Fibroblast of peridontal ligament (primary cell): ENCODE data around the gene GPR42.

ENCODE experiments used
- DNase-seq: peaks from one replicate; pipeline ENCODE4 v3.0.0-alpha.2; 2010; ENCODE audit errors: extremely low read depth

Gene GPR42

GRCh38 chr19:35370722-35371121 is at the start of gene GPR42:
Gene GPR42 (plus strand): TSS chr19:35371068. CDS start chr19:35371360, 292 bp downstream.
- DNase-seq: no peak

GRCh38 chr19:35321291-35321690 is 49.6 kb upstream of the GPR42 start:
- no peak for DNase-seq

- no peak for DNase-seq
These were observed 48.9 kb upstream of the GPR42 start for GRCh38 chr19:35322014-35322413.

- DNase-seq: no peak
These were observed 43.2 kb upstream of the GPR42 start for GRCh38 chr19:35327642-35328041.

GRCh38 chr19:35328851-35329285 is 42.0 kb upstream of the GPR42 start, which contains the start of gene CD22:
Gene CD22 (plus strand): TSS chr19:35329187. CDS start chr19:35332041, 2,854 bp downstream.
- no peak for DNase-seq

- no peak for DNase-seq
These were observed 41.5 kb upstream of the GPR42 start for GRCh38 chr19:35329323-35329722.

GRCh38 chr19:35330475-35330874 is 40.4 kb upstream of the GPR42 start:
- no peak for DNase-seq

- DNase-seq: no peak
These were observed 39.2 kb upstream of the GPR42 start for GRCh38 chr19:35331551-35332214.

GRCh38 chr19:35332817-35333216 is 38.1 kb upstream of the GPR42 start:
- DNase-seq: no peak

- DNase-seq: no peak
These were observed 36.6 kb upstream of the GPR42 start for GRCh38 chr19:35334144-35334753.

GRCh38 chr19:35336166-35336955 is 34.5 kb upstream of the GPR42 start:
- no peak for DNase-seq

GRCh38 chr19:35337097-35337983 is 33.5 kb upstream of the GPR42 start:
- DNase-seq: no peak

- no peak for DNase-seq
These were observed 32.9 kb upstream of the GPR42 start for GRCh38 chr19:35337984-35338296.

GRCh38 chr19:35340431-35340830 is 30.4 kb upstream of the GPR42 start:
- no peak for DNase-seq

GRCh38 chr19:35341006-35341405 is 29.9 kb upstream of the GPR42 start:
- DNase-seq: no peak

GRCh38 chr19:35341565-35342225 is 29.2 kb upstream of the GPR42 start:
- no peak for DNase-seq

- DNase-seq: no peak
These were observed 28.4 kb upstream of the GPR42 start for GRCh38 chr19:35342430-35342829.

- DNase-seq: no peak
These were observed 26.3 kb upstream of the GPR42 start for GRCh38 chr19:35344511-35345031.

- DNase-seq: no peak
These were observed 25.2 kb upstream of the GPR42 start for GRCh38 chr19:35345671-35346111.

GRCh38 chr19:35346193-35347052 is 24.4 kb upstream of the GPR42 start:
- DNase-seq: no peak
